ENCODE measurements around the gene SNORC.

SNORC gene

GRCh38 chr2:232836934-232837333 is 33.1 kb upstream of the SNORC start:
- Histone ChIP-seq H3K36me3 (ENCODE audit: control insufficient read depth, insufficient read depth, low read length) (peaks cover 19% of the 10 kb centered on the region), H3K4me3 (replicated peaks; ENCODE audit: low read depth, low read length) (no peak overlapping the region), H3K27me3 (replicated peaks; ENCODE audit: control insufficient read depth, insufficient read depth, low read length) (no peaks in the 10 kb centered on the region)
- DNase-seq (ENCODE audit: extremely low read depth, insufficient read length), result no peak
- no peak for TF ChIP-seq CTCF (IDR thresholded peaks at IDR 0.05; ENCODE audit: insufficient read depth, low read length, poor library complexity, severe bottlenecking)

GRCh38 chr2:232838406-232838874 is 31.6 kb upstream of the SNORC start:
- Histone ChIP-seq H3K36me3 (ENCODE audit: control insufficient read depth, insufficient read depth, low read length) (peaks cover 18% of the 10 kb centered on the region), H3K4me3 (replicated peaks; ENCODE audit: low read depth, low read length) (peak overlapping the region; percentile 26), H3K27me3 (replicated peaks; ENCODE audit: control insufficient read depth, insufficient read depth, low read length) (no peaks in the 10 kb centered on the region)
- TF ChIP-seq CTCF (IDR thresholded peaks at IDR 0.05; ENCODE audit: insufficient read depth, low read length, poor library complexity, severe bottlenecking), result no peak
- peak; percentile 40 for DNase-seq (ENCODE audit: extremely low read depth, insufficient read length)

- Histone ChIP-seq H3K27me3 (replicated peaks; ENCODE audit: control insufficient read depth, insufficient read depth, low read length) (no peaks in the 10 kb centered on the region), H3K4me3 (replicated peaks; ENCODE audit: low read depth, low read length) (no peak overlapping the region), H3K36me3 (ENCODE audit: control insufficient read depth, insufficient read depth, low read length) (peaks cover 18% of the 10 kb centered on the region)
- no peak for TF ChIP-seq CTCF (IDR thresholded peaks at IDR 0.05; ENCODE audit: insufficient read depth, low read length, poor library complexity, severe bottlenecking)
- DNase-seq (ENCODE audit: extremely low read depth, insufficient read length), result no peak
Observed at GRCh38 chr2:232839411-232840079, 30.5 kb upstream of the SNORC start.

GRCh38 chr2:232842689-232843088 is 27.4 kb upstream of the SNORC start:
- H3K27me3 ChIP-seq (replicated peaks; ENCODE audit: control insufficient read depth, insufficient read depth, low read length), result no peaks in the 10 kb centered on the region
- DNase-seq (ENCODE audit: extremely low read depth, insufficient read length), result no peak
- H3K36me3 ChIP-seq (ENCODE audit: control insufficient read depth, insufficient read depth, low read length), result peaks cover 10% of the 10 kb centered on the region
- TF ChIP-seq CTCF (IDR thresholded peaks at IDR 0.05; ENCODE audit: insufficient read depth, low read length, poor library complexity, severe bottlenecking), result no peak
- H3K4me3 ChIP-seq (replicated peaks; ENCODE audit: low read depth, low read length), result no peak overlapping the region

- TF ChIP-seq CTCF (IDR thresholded peaks at IDR 0.05; ENCODE audit: insufficient read depth, low read length, poor library complexity, severe bottlenecking), result peak; percentile 9
- Histone ChIP-seq H3K36me3 (ENCODE audit: control insufficient read depth, insufficient read depth, low read length) (peaks cover 13% of the 10 kb centered on the region), H3K27me3 (replicated peaks; ENCODE audit: control insufficient read depth, insufficient read depth, low read length) (no peaks in the 10 kb centered on the region), H3K4me3 (replicated peaks; ENCODE audit: low read depth, low read length) (no peak overlapping the region)
- no peak for DNase-seq (ENCODE audit: extremely low read depth, insufficient read length)
Observed at GRCh38 chr2:232843834-232844233, 26.2 kb upstream of the SNORC start.

All from GM06990 (cell line).